ENCODE measurements around the gene COX8A.

GRCh38 chr11:63958008-63958407, 16.4 kb upstream of the COX8A start:
- TF ChIP-seq CTCF (IDR thresholded peaks at IDR 0.05; ENCODE audit: low read length) (no peak), EZH2 (IDR thresholded peaks at IDR 0.05; ENCODE audit: borderline replicate concordance, low read length) (no peak)

All from OCI-LY1 (cell line).